IMR-90 (cell line): Measurements from ENCODE around the gene EXT2. TPM values are rescaled to one million over a fixed set of nuclear protein-coding genes. Genes with fewer than 3 reads are reported as not detected.

Experiments used
- ATAC-seq: fragments of 200-7000 bp; cut with Tn5 transposase; 2 replicates; pipeline ENCODE4 v1.9.1; 2020; ENCODE audit warnings: low read depth, mild to moderate bottlenecking, moderate library complexity
- BruUV-seq: library from RNA; stranded (reverse); fragments of 400-500 nt; replicated peaks from 2 replicates; lab custom pipeline; 2021; lab: Mats Ljungman, UMichigan
- CTCF ChIA-PET: fragments of 300-600 bp; formaldehyde crosslinking; extraction: SDS; loops from one replicate; lab custom pipeline; 2021; ENCODE audit warnings: antibody characterized with exemption; lab: Yijun Ruan, JAX
- POLR2A ChIA-PET: fragments of 300-600 bp; sonication (Branson Sonifier 250); formaldehyde crosslinking; loops from one replicate; lab custom pipeline; 2022; ENCODE audit warnings: antibody characterized with exemption; ENCODE audit not compliant: unreplicated experiment; lab: Charles Lee
- DNase-seq: peaks from one replicate; pipeline ENCODE4 v3.0.0; 2013
- H2AFZ ChIP-seq: replicated peaks from 2 replicates; pipeline ENCODE3; 2013; ENCODE audit warnings: low read length, mild to moderate bottlenecking; ENCODE audit not compliant: poor library complexity
- H2AK5ac ChIP-seq: 2 replicates; pipeline ENCODE4 v1.6.1; 2013; ENCODE audit warnings: low read depth, low read length, inconsistent platforms
- H2AK9ac ChIP-seq: replicated peaks from 2 replicates; pipeline ENCODE3; 2013; ENCODE audit warnings: mild to moderate bottlenecking, low read depth, low read length, moderate library complexity; ENCODE audit not compliant: poor library complexity
- H2BK120ac ChIP-seq: 2 replicates; pipeline ENCODE4 v1.6.1; 2013; ENCODE audit warnings: low read depth, low read length, inconsistent platforms
- H2BK15ac ChIP-seq: 3 replicates; pipeline ENCODE4 v1.6.1; 2013; ENCODE audit warnings: low read depth, low read length, inconsistent platforms
- H2BK20ac ChIP-seq: 2 replicates; pipeline ENCODE4 v1.6.1; 2013; ENCODE audit warnings: low read depth, mild to moderate bottlenecking, inconsistent platforms, low read length, moderate library complexity
- H2BK5ac ChIP-seq: 2 replicates; pipeline ENCODE4 v1.6.1; 2013; ENCODE audit warnings: mild to moderate bottlenecking, low read depth, low read length, inconsistent platforms; ENCODE audit not compliant: poor library complexity, severe bottlenecking
- H3K14ac ChIP-seq: replicated peaks from 2 replicates; pipeline ENCODE4 v1.6.1; 2013; ENCODE audit warnings: low read depth, low read length, inconsistent platforms
- H3K18ac ChIP-seq: 2 replicates; pipeline ENCODE4 v1.6.1; 2013; ENCODE audit warnings: low read depth, low read length, control low read depth
- H3K23ac ChIP-seq: 2 replicates; pipeline ENCODE4 v1.6.1; 2013; ENCODE audit warnings: low read depth, low read length, inconsistent platforms
- H3K27ac ChIP-seq: 2 replicates; pipeline ENCODE4 v1.5.1; 2013; ENCODE audit warnings: mild to moderate bottlenecking, control low read depth, low read length; ENCODE audit not compliant: insufficient read depth
- H3K27me3 ChIP-seq: 2 replicates; pipeline ENCODE4 v1.6.1; 2013; ENCODE audit warnings: low read length; ENCODE audit not compliant: control insufficient read depth, insufficient read depth
- H3K36me3 ChIP-seq: 2 replicates; pipeline ENCODE4 v1.6.1; 2013; ENCODE audit warnings: low read length, mixed read lengths; ENCODE audit not compliant: control insufficient read depth, insufficient read depth
- H3K4ac ChIP-seq: 2 replicates; pipeline ENCODE4 v1.6.1; 2013; ENCODE audit warnings: low read depth, low read length, inconsistent platforms
- H3K4me1 ChIP-seq: 2 replicates; pipeline ENCODE4 v1.6.1; 2013; ENCODE audit warnings: low read length, mixed read lengths; ENCODE audit not compliant: control insufficient read depth, insufficient read depth
- H3K4me2 ChIP-seq: 2 replicates; pipeline ENCODE4 v1.6.1; 2013; ENCODE audit warnings: low read depth, mild to moderate bottlenecking, control low read depth, low read length, moderate library complexity
- H3K4me3 ChIP-seq: 2 replicates; pipeline ENCODE4 v1.5.1; 2013; ENCODE audit warnings: low read depth, mild to moderate bottlenecking, control low read depth, low read length, moderate library complexity; ENCODE audit not compliant: insufficient read depth
- H3K56ac ChIP-seq: 2 replicates; pipeline ENCODE4 v1.6.1; 2013; ENCODE audit warnings: low read length, inconsistent platforms; ENCODE audit not compliant: insufficient read depth; ENCODE audit errors: extremely low read depth
- H3K79me1 ChIP-seq, 2 experiments: 2 replicates each; pipeline ENCODE4 v1.6.1; 2013; ENCODE audit warnings: low read length in 2 of 2, inconsistent platforms in 1 of 2, low read depth in 1 of 2
- H3K9ac ChIP-seq: 2 replicates; pipeline ENCODE4 v1.6.1; 2013; ENCODE audit warnings: low read depth, low read length, control low read depth
- H3K9me1 ChIP-seq: 2 replicates; pipeline ENCODE4 v1.6.1; 2013; ENCODE audit warnings: low read length, inconsistent platforms; ENCODE audit not compliant: insufficient read depth
- H3K9me3 ChIP-seq: 2 replicates; pipeline ENCODE4 v1.6.1; 2013; ENCODE audit warnings: low read length; ENCODE audit not compliant: control insufficient read depth, insufficient read depth
- H4K20me1 ChIP-seq: 2 replicates; pipeline ENCODE4 v1.6.1; 2013; ENCODE audit warnings: low read length, inconsistent platforms; ENCODE audit not compliant: insufficient read depth
- H4K5ac ChIP-seq: 2 replicates; pipeline ENCODE4 v1.6.1; 2013; ENCODE audit warnings: mild to moderate bottlenecking, low read depth, low read length, control low read depth
- H4K8ac ChIP-seq, 2 experiments: 2 replicates each; pipeline ENCODE4 v1.6.1; 2013; ENCODE audit warnings: low read depth in 2 of 2, low read length in 2 of 2, control low read depth in 1 of 2, inconsistent platforms in 1 of 2
- H4K91ac ChIP-seq: 2 replicates; pipeline ENCODE4 v1.6.1; 2013; ENCODE audit warnings: low read depth, low read length, inconsistent platforms; ENCODE audit not compliant: insufficient read depth
- RCOR1 ChIP-seq: IDR thresholded peaks from 2 replicates; pipeline ENCODE4 v1.6.1; 2012; ENCODE audit warnings: mild to moderate bottlenecking, low read length, improper control_type of control experiment; ENCODE audit not compliant: insufficient replicate concordance
- WGBS, 2 experiments: methylation state at CpG; one replicate each; pipeline versions ENCODE4 v1.1.5 to v1.1.7; 2013; ENCODE audit warnings: missing lambda C conversion rate in 2 of 2; ENCODE audit not compliant: insufficient read length in 1 of 2; ENCODE audit errors: extremely low coverage in 2 of 2; 5-methylcytosine and 5-hydroxymethylcytosine counted together
- dilution Hi-C: fragments of 300-500 bp; cut with HindIII; formaldehyde crosslinking; loops from one replicate; pipeline ENCODE4 v1.14.3; 2018; ENCODE audit warnings: low sequenced_read_pairs; ENCODE audit not compliant: unreplicated experiment
- in situ Hi-C: fragments of 300-500 bp; cut with MboI; formaldehyde crosslinking; loops from 3 replicates; pipeline ENCODE4 v1.14.3; 2019; ENCODE audit warnings: low sequenced_read_pairs, inconsistent platforms, mixed read lengths
- intact Hi-C: fragments of 100-400 bp; cut with micrococcal nuclease; formaldehyde crosslinking; loops from 2 replicates; pipeline ENCODE4 v1.10.0; 2022
- polyA plus RNA-seq, 3 experiments: library from polyadenylated mRNA; depleted of rRNA; stranded (reverse); fragments of >200 nt; gene quantifications; 2 replicates each; pipeline ENCODE4 v1.2.3, GENCODE V29; 2012; ENCODE audit warnings: low replicate concordance in 1 of 3
- total RNA-seq: library from RNA; depleted of rRNA; stranded (reverse); fragments of >200 nt; gene quantifications from 2 replicates; pipeline ENCODE4 v1.2.3, GENCODE V29; 2012

EXT2 gene
- total and polyA plus RNA-seq, 2 of the 4 experiments (the other 2 are of a cell fraction): 75.0 to 85.3 TPM

- no peak for TF ChIP-seq RCOR1
- DNase-seq (no peak), ATAC-seq (no peak)
- Histone ChIP-seq H3K4me3 (no peak overlapping the region), H2AFZ (no peak overlapping the region), H2BK120ac (no peak overlapping the region), H2BK15ac (no peak overlapping the region), H3K23ac (no peak overlapping the region; the same call in 1 of the 2 replicates), H3K14ac (no peak overlapping the region), H3K4ac (no peak overlapping the region), H2AK5ac (no peak overlapping the region), H3K4me2 (no peak overlapping the region), H3K18ac (no peak overlapping the region), H3K4me1 (no peaks in the 10 kb centered on the region), H2BK5ac (no peak overlapping the region), H4K91ac (no peak overlapping the region), H3K79me1 (no peaks in the 10 kb centered on the region), H2AK9ac (no peak overlapping the region), H3K27me3 (no peaks in the 10 kb centered on the region; the same call in 1 of the 2 replicates), H3K9me3 (no peaks in the 10 kb centered on the region), H4K20me1 (no peaks in the 10 kb centered on the region), H3K9ac (no peak overlapping the region), H3K27ac (no peak overlapping the region), H3K36me3 (no peaks in the 10 kb centered on the region), H4K8ac (no peak overlapping the region), H4K5ac (no peak overlapping the region), H3K9me1 (no peaks in the 10 kb centered on the region), H3K56ac (no peak overlapping the region), H2BK20ac (no peak overlapping the region)
- WGBS, 2 experiments: 80% methylated on average over 1 of the region's 5 CpGs; no CpG with 5 or more reads in 1 of the 2 experiments
- dilution Hi-C loops: no loop called here
- in situ Hi-C loops: no loop called here
- no TSS peak for BruUV-seq
- POLR2A ChIA-PET: no interaction called here
- intact Hi-C loops: no loop called here
- CTCF ChIA-PET: no interaction called here
These were observed 11.6 kb upstream of the EXT2 start for GRCh38 chr11:44083906-44084305.
